Lower leg skin (tissue), 3 donors: Measurements from ENCODE around the gene TIRAP.

Experiments used
- CTCF ChIP-seq, 3 donors: fragments of 450-650 bp; IDR thresholded peaks; one replicate each; pipeline ENCODE4 v1.5.1; 2016; ENCODE audit warnings: antibody characterized with exemption in 3 of 3, mild to moderate bottlenecking in 3 of 3, moderate library complexity in 2 of 3
- POLR2A ChIP-seq, 2 donors: fragments of 450-650 bp; IDR thresholded peaks; one replicate each; pipeline ENCODE4 v1.6.1; 2016 to 2017; ENCODE audit warnings: antibody characterized with exemption in 2 of 2, mild to moderate bottlenecking in 1 of 2, moderate library complexity in 1 of 2

- TF ChIP-seq CTCF (IDR thresholded peaks at IDR 0.05) (no peak), POLR2A (IDR thresholded peaks at IDR 0.05) (no peak)
Observed at GRCh38 chr11:126310992-126311310, 28.1 kb downstream of the TIRAP start.
